H9 (cell line): ENCODE data around the gene KRTAP10-4. TPM values are rescaled to one million over a fixed set of nuclear protein-coding genes. Genes with fewer than 3 reads are reported as not detected.
A peak's percentile ranks its signal among the peaks of the same experiment; 100 is the strongest.

Experiments
- DNase-seq: peaks from one replicate; pipeline ENCODE4 v3.0.0-alpha.2; 2017
- H2AFZ ChIP-seq: one replicate; pipeline ENCODE4 v1.6.1; 2013; ENCODE audit warnings: mild to moderate bottlenecking, low read length, control low read depth, moderate library complexity
- H2AK5ac ChIP-seq: 2 replicates; pipeline ENCODE4 v1.6.1; 2013; ENCODE audit warnings: low read length, control low read depth, mixed read lengths; ENCODE audit not compliant: insufficient read length
- H2BK120ac ChIP-seq: one replicate; pipeline ENCODE4 v1.6.1; 2013; ENCODE audit warnings: low read depth, mild to moderate bottlenecking, low read length, control low read depth, inconsistent platforms; ENCODE audit not compliant: poor library complexity, severe bottlenecking
- H2BK12ac ChIP-seq: 2 replicates; pipeline ENCODE4 v1.6.1; 2013; ENCODE audit warnings: low read length, control low read depth, mixed read lengths, low read depth; ENCODE audit not compliant: insufficient read length
- H2BK15ac ChIP-seq: 2 replicates; pipeline ENCODE4 v1.6.1; 2013; ENCODE audit warnings: low read depth, low read length, control low read depth
- H2BK20ac ChIP-seq: one replicate; pipeline ENCODE4 v1.6.1; 2013; ENCODE audit warnings: low read depth, mild to moderate bottlenecking, low read length, control low read depth, inconsistent platforms; ENCODE audit not compliant: poor library complexity, severe bottlenecking
- H2BK5ac ChIP-seq: 2 replicates; pipeline ENCODE4 v1.6.1; 2013; ENCODE audit warnings: low read length, control low read depth, mixed read lengths; ENCODE audit not compliant: insufficient read length
- H3K14ac ChIP-seq: 2 replicates; pipeline ENCODE4 v1.6.1; 2013; ENCODE audit warnings: low read length, control low read depth; ENCODE audit not compliant: insufficient read depth
- H3K18ac ChIP-seq: 2 replicates; pipeline ENCODE4 v1.6.1; 2013; ENCODE audit warnings: low read depth, mild to moderate bottlenecking, mixed read lengths, low read length, control low read depth; ENCODE audit not compliant: insufficient read length
- H3K23ac ChIP-seq: 2 replicates; pipeline ENCODE4 v1.6.1; 2013; ENCODE audit warnings: low read length, control low read depth, mixed read lengths, low read depth; ENCODE audit not compliant: insufficient read length
- H3K23me2 ChIP-seq: 2 replicates; pipeline ENCODE4 v1.6.1; 2013; ENCODE audit warnings: low read depth, mild to moderate bottlenecking, mixed read lengths, low read length, control low read depth; ENCODE audit not compliant: insufficient read length, poor library complexity, severe bottlenecking
- H3K27ac ChIP-seq: 2 replicates; pipeline ENCODE4 v1.5.1; 2013; ENCODE audit warnings: low read length, control low read depth, mixed read lengths, low read depth; ENCODE audit not compliant: insufficient read length
- H3K27me3 ChIP-seq: 2 replicates; pipeline ENCODE4 v1.6.1; 2013; ENCODE audit warnings: low read length, control low read depth, inconsistent platforms; ENCODE audit not compliant: insufficient read depth
- H3K4ac ChIP-seq: 2 replicates; pipeline ENCODE4 v1.6.1; 2013; ENCODE audit warnings: low read depth, mild to moderate bottlenecking, control low read depth, inconsistent platforms, low read length, moderate library complexity
- H3K4me1 ChIP-seq: 2 replicates; pipeline ENCODE4 v1.6.1; 2013; ENCODE audit warnings: low read length, control low read depth, inconsistent platforms; ENCODE audit not compliant: insufficient read depth
- H3K4me2 ChIP-seq: 2 replicates; pipeline ENCODE4 v1.6.1; 2013; ENCODE audit warnings: low read length, control low read depth, mixed read lengths; ENCODE audit not compliant: insufficient read length, insufficient read depth
- H3K56ac ChIP-seq: 2 replicates; pipeline ENCODE4 v1.6.1; 2013; ENCODE audit warnings: low read depth, mild to moderate bottlenecking, mixed read lengths, low read length, control low read depth; ENCODE audit not compliant: insufficient read length
- H3K79me1 ChIP-seq: 2 replicates; pipeline ENCODE4 v1.6.1; 2013; ENCODE audit warnings: low read depth, mild to moderate bottlenecking, moderate library complexity, low read length, control low read depth, inconsistent platforms; ENCODE audit not compliant: insufficient read depth, poor library complexity, severe bottlenecking
- H3K79me2 ChIP-seq: 2 replicates; pipeline ENCODE4 v1.6.1; 2013; ENCODE audit warnings: low read length, control low read depth, inconsistent platforms; ENCODE audit not compliant: insufficient read depth
- H3K9ac ChIP-seq: 2 replicates; pipeline ENCODE4 v1.6.1; 2013; ENCODE audit warnings: low read length, control low read depth, mixed read lengths; ENCODE audit not compliant: insufficient read length; ENCODE audit errors: extremely low read depth
- H3K9me3 ChIP-seq: one replicate; pipeline ENCODE4 v1.6.1; 2013; ENCODE audit warnings: low read depth, low read length, inconsistent platforms; ENCODE audit not compliant: control insufficient read depth
- H3T11ph ChIP-seq: one replicate; pipeline ENCODE4 v1.6.1; 2013; ENCODE audit warnings: mild to moderate bottlenecking, low read length, control low read depth, inconsistent platforms
- H4K20me1 ChIP-seq: one replicate; pipeline ENCODE4 v1.6.1; 2013; ENCODE audit not compliant: control insufficient read depth, insufficient read length, insufficient read depth
- H4K5ac ChIP-seq: 2 replicates; pipeline ENCODE4 v1.6.1; 2013; ENCODE audit warnings: low read depth, mild to moderate bottlenecking, mixed read lengths, low read length, control low read depth; ENCODE audit not compliant: insufficient read length
- H4K8ac ChIP-seq: replicated peaks from 2 replicates; pipeline ENCODE4 v1.6.1; 2013; ENCODE audit warnings: low read length, control low read depth, mixed read lengths, low read depth; ENCODE audit not compliant: insufficient read length
- H4K91ac ChIP-seq: 2 replicates; pipeline ENCODE4 v1.6.1; 2013; ENCODE audit warnings: low read depth, mild to moderate bottlenecking, moderate library complexity, mixed read lengths, low read length, control low read depth; ENCODE audit not compliant: insufficient read length
- H3K27ac Mint-ChIP-seq, 3 experiments: 2 replicates in 2 of 3; 3 replicates in 1 of 3; pipeline ENCODE4 v1.8.0; 2020 to 2021; ENCODE audit warnings: mixed read lengths in 3 of 3, mild to moderate bottlenecking in 1 of 3, moderate library complexity in 1 of 3
- H3K27me3 Mint-ChIP-seq: 2 replicates; pipeline ENCODE4 v1.8.0; 2021; ENCODE audit warnings: low read depth, mild to moderate bottlenecking, moderate library complexity, mixed read lengths
- H3K36me3 Mint-ChIP-seq, 3 experiments: 2 replicates in 2 of 3; 3 replicates in 1 of 3; pipeline ENCODE4 v1.8.0; 2020 to 2021; ENCODE audit warnings: low read depth in 3 of 3, mixed read lengths in 3 of 3; ENCODE audit not compliant: insufficient read depth in 1 of 3
- H3K4me1 Mint-ChIP-seq, 2 experiments: 2 replicates each; pipeline ENCODE4 v1.8.0; 2020; ENCODE audit warnings: mixed read lengths in 2 of 2
- H3K4me3 Mint-ChIP-seq, 2 experiments: 2 replicates in 1 of 2; 3 replicates in 1 of 2; pipeline ENCODE4 v1.8.0; 2020 to 2021; ENCODE audit warnings: mild to moderate bottlenecking in 2 of 2, mixed read lengths in 2 of 2, moderate library complexity in 1 of 2
- H3K9me3 Mint-ChIP-seq, 2 experiments: 2 replicates in 1 of 2; 3 replicates in 1 of 2; pipeline ENCODE4 v1.8.0; 2020; ENCODE audit warnings: mild to moderate bottlenecking in 2 of 2, mixed read lengths in 2 of 2, moderate library complexity in 1 of 2
- CTCF ChIP-seq: fragments of 200-600 bp; sonication (generic); conservative IDR thresholded peaks from 3 replicates; pipeline ENCODE4 v1.8.0; 2021; ENCODE audit warnings: antibody characterized with exemption, mild to moderate bottlenecking
- WGBS: extraction: QIAGEN DNeasy Blood & Tissue Kit; methylation state at CpG from one replicate; pipeline ENCODE4 v1.1.7; 2013; ENCODE audit warnings: missing lambda C conversion rate, low lambda C conversion rate, mixed read lengths; ENCODE audit not compliant: insufficient read length; ENCODE audit errors: extremely low coverage; 5-methylcytosine and 5-hydroxymethylcytosine counted together
- total RNA-seq: library from RNA; stranded (reverse); gene quantifications from 2 replicates; pipeline ENCODE4 v1.2.1, GENCODE V29; 2021

KRTAP10-4 gene
- total RNA-seq, 1 experiment from 2014 or later: not detected

- Mint-ChIP-seq H3K27me3 (peaks cover 18% of the 10 kb centered on the region), H3K4me3 (no peak overlapping the region), H3K4me1 (peaks cover 16 to 33% of the 10 kb centered on the region in 2 experiments), H3K27ac (no peak overlapping the region; a peak in 1 of 7 replicates), H3K9me3 (peaks cover 18 to 28% of the 10 kb centered on the region in 2 experiments), H3K36me3 (peaks cover 0 to 28% (median 12%) of the 10 kb centered on the region in 3 experiments; a peak in 5 of 7 replicates)
- no peak overlapping the region for H2BK120ac ChIP-seq
- no peak overlapping the region for H3K4ac ChIP-seq
- H4K8ac ChIP-seq: no peak overlapping the region
- no peak overlapping the region for H2BK5ac ChIP-seq
- H2BK15ac ChIP-seq: no peak overlapping the region
- H3T11ph ChIP-seq: no peak overlapping the region
- peak; percentile 16 for DNase-seq
- TF ChIP-seq CTCF: no peak
- no peak overlapping the region for H3K27ac ChIP-seq
- H3K14ac ChIP-seq: no peak overlapping the region
- no peaks in the 10 kb centered on the region for H3K4me1 ChIP-seq
- H2BK20ac ChIP-seq: no peak overlapping the region
- H2BK12ac ChIP-seq: no peak overlapping the region
- H3K9ac ChIP-seq: no peak overlapping the region
- no peaks in the 10 kb centered on the region for H3K9me3 ChIP-seq
- no peak overlapping the region for H3K4me2 ChIP-seq
- no peaks in the 10 kb centered on the region for H3K27me3 ChIP-seq
- no peaks in the 10 kb centered on the region for H3K79me2 ChIP-seq
- no peaks in the 10 kb centered on the region for H4K20me1 ChIP-seq
- H3K23ac ChIP-seq: no peak overlapping the region
- H3K79me1 ChIP-seq: no peaks in the 10 kb centered on the region
- no peaks in the 10 kb centered on the region for H3K23me2 ChIP-seq
- no peak overlapping the region for H3K18ac ChIP-seq
- no peak overlapping the region for H3K56ac ChIP-seq
- no peak overlapping the region for H4K91ac ChIP-seq
- H2AK5ac ChIP-seq: no peak overlapping the region
- H2AFZ ChIP-seq: no peak overlapping the region
- WGBS: no CpG with 5 or more reads among the region's 17 CpGs
- H4K5ac ChIP-seq: no peak overlapping the region
Measured at GRCh38 chr21:44578371-44579055, 5.0 kb downstream of the KRTAP10-4 start.
